HepG2 (cell line): Measurements from ENCODE around the gene CLEC16A. TPM values are rescaled to one million over a fixed set of nuclear protein-coding genes. Genes with fewer than 3 reads are reported as not detected.

Experiments
- CSRNP2 ChIP-seq: sonication (generic); formaldehyde crosslinking; conservative IDR thresholded peaks from 2 replicates; pipeline ENCODE4 v1.8.0; 2022; ENCODE audit warnings: low read depth, missing genetic modification reagents
- HNRNPL ChIP-seq: fragments of 200-400 bp; formaldehyde crosslinking; IDR thresholded peaks from 2 replicates; pipeline ENCODE4 v1.6.1; 2017; ENCODE audit warnings: mild to moderate bottlenecking, low read depth, low read length
- KMT2B ChIP-seq: IDR thresholded peaks from 2 replicates; pipeline ENCODE4 v1.6.1; 2016; ENCODE audit warnings: missing genetic modification reagents, missing compliant biosample characterization
- MEIS2 ChIP-seq: sonication (generic); formaldehyde crosslinking; IDR thresholded peaks from 2 replicates; pipeline ENCODE4 v1.9.0; 2021; ENCODE audit warnings: mild to moderate bottlenecking, missing genetic modification reagents
- SMARCC2 ChIP-seq: fragments of 450-650 bp; IDR thresholded peaks from 2 replicates; pipeline ENCODE4 v1.6.1; 2017; ENCODE audit warnings: antibody characterized with exemption, mild to moderate bottlenecking
- STAT5B ChIP-seq: sonication (generic); formaldehyde crosslinking; IDR thresholded peaks from 2 replicates; pipeline ENCODE4 v1.4.0; 2020; ENCODE audit warnings: missing genetic modification reagents
- TCF7 ChIP-seq: sonication (generic); IDR thresholded peaks from 2 replicates; pipeline ENCODE4 v1.6.1; 2016; ENCODE audit warnings: antibody characterized with exemption, low read depth
- THYN1 ChIP-seq: sonication (generic); formaldehyde crosslinking; IDR thresholded peaks from 2 replicates; pipeline ENCODE4 v1.8.1; 2023; ENCODE audit warnings: low read depth, mild to moderate bottlenecking, moderate library complexity, missing genetic modification reagents, borderline replicate concordance
- YY1 ChIP-seq: IDR thresholded peaks from 2 replicates; pipeline ENCODE4 v1.6.1; 2011; ENCODE audit warnings: low read length, low read depth, moderate library complexity, mild to moderate bottlenecking; ENCODE audit not compliant: insufficient read depth, insufficient replicate concordance
- ZNF318 ChIP-seq: sonication (generic); formaldehyde crosslinking; IDR thresholded peaks from 2 replicates; pipeline ENCODE4 v1.4.0; 2020; ENCODE audit warnings: mild to moderate bottlenecking, missing genetic modification reagents
- ZNF432 ChIP-seq: sonication (generic); formaldehyde crosslinking; IDR thresholded peaks from 2 replicates; pipeline ENCODE4 v1.5.0; 2020; ENCODE audit warnings: missing genetic modification reagents, mild to moderate bottlenecking, borderline replicate concordance
- polyA plus RNA-seq, 8 experiments: library from polyadenylated mRNA; depleted of rRNA in 3 of 8; stranded (reverse) in 7 of 8; unstranded in 1 of 8; fragments of >200 nt; fragmentation: Illumina TruSeq in 4 of 8; extraction: Trizol in 4 of 8; gene quantifications; 2 replicates each; pipeline versions ENCODE4 v1.2.1 to v1.2.3, GENCODE V29; 2011 to 2016; ENCODE audit warnings: low read depth in 4 of 8, missing spikeins in 1 of 8, mixed read lengths in 1 of 8; ENCODE audit not compliant: insufficient read depth in 1 of 8
- total RNA-seq, 5 experiments: library from RNA; depleted of rRNA; stranded (reverse); fragments of >200 nt; fragmentation: Illumina TruSeq; extraction: Trizol; gene quantifications; 2 replicates each; pipeline ENCODE4 v1.2.3, GENCODE V29; 2016; ENCODE audit warnings: low read depth in 1 of 5
- TF ChIP-seq, protein P1 (sequence below): sonication (generic); formaldehyde crosslinking; conservative IDR thresholded peaks from 2 replicates; pipeline ENCODE4 v1.8.1; 2023; ENCODE audit warnings: missing genetic modification reagents

Gene CLEC16A
- total and polyA plus RNA-seq, 2 of the 13 experiments (the other 11 are each of a cell fraction or from before 2014, with no cell fraction given): 8.5 to 10.3 TPM

GRCh38 chr16:10944249-10945064, at the start of gene CLEC16A (continued):
- TF ChIP-seq CSRNP2: no peak
- TF ChIP-seq TCF7: no peak
- no peak for TF ChIP-seq SMARCC2
- TF ChIP-seq HNRNPL: 0 out of 2 replicates have a peak, but pooled peaks have one; percentile 26
- peak; percentile 92 for TF ChIP-seq STAT5B
- TF ChIP-seq MEIS2 (CRISPR knock-in tag): peak; percentile 92
- TF ChIP-seq, protein P1, sequence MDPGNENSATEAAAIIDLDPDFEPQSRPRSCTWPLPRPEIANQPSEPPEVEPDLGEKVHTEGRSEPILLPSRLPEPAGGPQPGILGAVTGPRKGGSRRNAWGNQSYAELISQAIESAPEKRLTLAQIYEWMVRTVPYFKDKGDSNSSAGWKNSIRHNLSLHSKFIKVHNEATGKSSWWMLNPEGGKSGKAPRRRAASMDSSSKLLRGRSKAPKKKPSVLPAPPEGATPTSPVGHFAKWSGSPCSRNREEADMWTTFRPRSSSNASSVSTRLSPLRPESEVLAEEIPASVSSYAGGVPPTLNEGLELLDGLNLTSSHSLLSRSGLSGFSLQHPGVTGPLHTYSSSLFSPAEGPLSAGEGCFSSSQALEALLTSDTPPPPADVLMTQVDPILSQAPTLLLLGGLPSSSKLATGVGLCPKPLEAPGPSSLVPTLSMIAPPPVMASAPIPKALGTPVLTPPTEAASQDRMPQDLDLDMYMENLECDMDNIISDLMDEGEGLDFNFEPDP (CRISPR knock-in tag): no peak
- peak; percentile 98 for TF ChIP-seq KMT2B
- no peak for TF ChIP-seq THYN1 (CRISPR knock-in tag)
- 0 out of 2 replicates have a peak, but pooled peaks have one; percentile 35 for TF ChIP-seq ZNF318 (CRISPR knock-in tag)
- TF ChIP-seq YY1: peak; percentile 92
- no peak for TF ChIP-seq ZNF432 (CRISPR knock-in tag)
